HG03378 (cell line): ENCODE results near the gene CAMK2D.
A peak's percentile ranks its signal among the peaks of the same experiment; 100 is the strongest.
"Not testable (repeated sequence)": the region's sequence is repeated elsewhere in the genome, so short reads cannot be mapped to it uniquely, and the experiment has no call there.

Source experiments
- ATAC-seq: cut with Tn5 transposase; IDR thresholded peaks from one replicate; pipeline ENCODE4 v1.9.1; 2021; ENCODE audit warnings: mild to moderate bottlenecking, moderate library complexity; ENCODE audit not compliant: unreplicated experiment

CAMK2D gene

GRCh38 chr4:113733685-113734084, 27.9 kb downstream of the CAMK2D start:
- no peak for ATAC-seq

DNA sequence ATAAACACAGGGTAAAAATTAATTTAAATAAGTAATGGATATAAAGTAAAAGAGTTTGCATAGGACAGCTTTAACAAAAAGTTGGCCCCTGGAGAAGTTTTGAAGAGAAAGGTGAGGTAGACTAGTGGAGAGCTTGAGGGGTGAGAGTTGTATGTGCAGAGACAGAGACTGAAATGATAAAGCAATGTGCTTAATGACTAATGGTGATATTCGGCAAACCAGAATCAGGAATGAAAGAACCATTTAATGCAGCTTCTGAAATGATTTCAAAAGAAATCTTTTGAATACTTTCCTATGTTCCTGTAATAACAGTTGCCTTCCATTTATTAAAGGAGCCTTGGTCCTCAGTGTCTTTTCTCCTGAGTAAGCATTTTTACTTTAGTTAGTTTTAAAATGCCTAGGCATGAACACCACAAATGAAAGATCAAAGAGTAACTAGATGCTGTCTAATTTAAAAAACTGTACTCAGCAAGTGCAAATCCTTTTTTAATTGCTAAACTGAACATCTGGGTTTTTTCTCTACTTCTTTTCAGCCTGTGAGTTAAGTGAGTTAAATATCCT, 28.5 kb downstream of the CAMK2D start:
- ATAC-seq = no peak

- ATAC-seq = no peak
Measured at GRCh38 chr4:113730467-113731216, 30.9 kb downstream of the CAMK2D start.

DNA sequence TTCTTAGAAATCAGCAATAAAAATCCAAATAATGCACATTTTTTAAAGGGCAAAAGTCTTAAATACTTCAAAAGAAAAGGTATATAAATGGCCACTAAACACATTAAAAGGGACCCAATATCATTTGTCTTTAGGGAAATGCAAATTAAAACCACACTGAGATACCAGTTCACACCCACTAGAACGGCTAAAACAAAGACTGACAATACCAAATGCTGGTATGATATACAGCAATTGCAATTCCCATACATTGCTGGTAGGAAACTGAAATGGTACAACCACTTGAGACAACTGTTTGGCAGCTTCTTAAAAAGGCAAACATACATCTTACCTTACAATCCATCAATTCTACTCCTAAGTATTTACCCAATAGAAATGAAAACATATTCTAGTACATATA, 33.7 kb downstream of the CAMK2D start:
- ATAC-seq = no peak

DNA sequence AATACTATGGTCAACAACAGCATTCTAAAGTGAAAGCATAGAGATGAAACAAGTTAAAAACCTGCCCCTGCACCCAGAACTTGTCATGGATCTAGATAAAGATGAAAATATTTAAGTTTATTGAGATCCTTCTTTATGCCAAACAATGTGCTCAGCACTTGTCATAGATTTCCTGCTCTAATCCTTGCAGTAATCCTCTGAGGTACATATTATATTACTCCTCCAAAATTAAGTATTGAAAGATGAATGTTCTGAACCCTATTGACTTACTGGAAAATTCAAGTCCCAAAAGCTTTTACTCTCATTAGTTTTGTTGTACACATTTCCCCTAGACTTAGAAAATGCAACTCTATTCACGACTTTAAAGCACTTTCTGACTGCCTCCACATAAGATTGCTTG, 35.6 kb downstream of the CAMK2D start:
- ATAC-seq = no peak

DNA sequence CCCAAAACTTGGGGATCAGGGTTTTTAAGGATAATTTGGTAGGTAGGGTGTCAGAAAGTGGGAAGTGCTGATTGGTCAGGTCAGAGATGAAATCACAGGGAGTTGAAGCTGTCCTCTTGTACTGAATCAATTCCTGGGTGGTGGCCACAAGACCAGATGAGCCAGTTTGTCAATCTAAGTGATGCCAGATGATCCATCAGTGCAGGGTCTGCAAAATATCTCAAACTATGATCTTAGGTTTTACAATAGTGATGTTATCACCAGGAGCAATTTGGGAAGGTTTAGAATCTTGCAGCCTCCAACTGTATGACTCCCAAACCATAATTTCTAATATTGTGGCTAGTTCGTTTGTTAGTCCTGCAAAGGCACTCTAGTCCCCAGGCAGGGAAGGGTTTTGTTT, 43.3 kb downstream of the CAMK2D start:
- ATAC-seq = no peak

DNA sequence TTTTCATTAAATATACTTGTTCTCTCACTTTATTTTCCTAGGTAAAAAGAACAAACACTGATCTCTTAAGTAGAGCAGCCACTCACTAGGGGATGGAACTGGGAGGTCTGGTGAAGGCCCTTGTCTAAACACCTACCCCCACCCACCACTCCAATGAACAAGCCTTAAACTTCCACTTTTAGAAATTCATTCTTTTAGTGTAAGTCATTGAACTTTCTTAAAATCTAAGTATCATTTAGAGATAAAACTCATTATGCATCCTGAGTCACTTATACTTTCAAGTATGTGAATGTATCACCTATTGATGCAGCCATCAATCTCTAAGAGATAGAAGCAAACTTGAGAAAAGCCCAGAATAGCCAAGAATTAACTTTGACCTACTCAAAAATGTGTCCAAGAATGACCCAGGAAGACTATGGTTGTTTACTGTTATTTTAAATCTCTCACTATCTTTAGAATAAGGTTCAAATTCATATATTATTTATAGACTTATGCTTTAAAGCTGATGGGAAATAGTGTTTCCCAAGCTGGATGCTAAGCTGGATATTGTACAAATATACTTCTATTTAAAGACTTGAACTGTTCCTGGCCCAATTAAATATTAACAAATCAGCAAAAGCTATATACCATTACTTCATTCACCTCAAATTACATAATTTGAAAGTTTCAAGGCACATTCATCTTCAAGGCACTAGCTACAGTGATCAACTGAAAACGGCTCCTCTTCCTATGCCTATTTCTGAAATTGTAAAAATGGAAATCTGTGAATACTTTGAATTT, 49.5 kb downstream of the CAMK2D start:
- ATAC-seq = no peak

GRCh38 chr4:113708250-113708649, 53.3 kb downstream of the CAMK2D start:
- ATAC-seq = peak; percentile 64

- ATAC-seq = no peak
Measured at GRCh38 chr4:113707048-113707447, 54.5 kb downstream of the CAMK2D start.

- not testable (repeated sequence) for ATAC-seq
Measured at GRCh38 chr4:113705097-113705496, 56.4 kb downstream of the CAMK2D start.

DNA sequence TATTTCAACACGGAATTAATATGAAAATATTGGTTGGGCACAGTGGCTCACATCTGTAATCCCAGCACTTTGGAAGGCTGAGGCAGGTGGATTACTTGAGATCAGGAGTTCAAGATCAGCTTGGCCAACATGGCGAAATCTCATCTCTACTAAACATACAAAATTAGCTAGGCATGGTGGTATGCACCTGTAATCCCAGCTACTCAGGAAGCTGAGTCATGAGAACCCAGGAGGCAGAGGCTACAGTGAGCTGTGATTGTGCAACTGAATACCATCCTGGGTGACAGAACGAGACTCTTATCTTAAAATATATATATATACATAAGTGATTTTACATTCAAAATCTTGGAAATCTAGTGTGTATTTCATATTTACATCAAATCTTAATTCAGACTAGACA, 58.9 kb downstream of the CAMK2D start:
- ATAC-seq = not testable (repeated sequence)

DNA sequence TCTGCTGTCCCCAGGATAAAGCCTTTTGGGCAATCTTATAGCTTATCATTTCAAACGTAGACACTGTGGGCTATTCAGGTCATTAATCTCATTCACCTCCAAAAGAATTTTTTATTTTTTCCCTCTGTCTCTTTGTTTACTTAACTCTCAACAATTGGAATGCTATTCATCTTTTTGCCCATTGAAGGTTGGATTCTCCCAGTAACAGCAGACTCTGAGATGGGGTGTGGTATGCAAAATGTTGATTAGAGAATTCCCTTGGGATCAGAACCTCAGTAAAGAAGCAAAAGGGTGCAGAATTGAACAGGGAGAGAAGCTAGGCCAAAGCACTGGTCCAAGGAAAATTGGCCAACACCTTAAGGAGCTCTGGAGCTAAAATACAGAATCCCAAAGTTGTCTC, 60.4 kb downstream of the CAMK2D start:
- ATAC-seq = no peak

DNA sequence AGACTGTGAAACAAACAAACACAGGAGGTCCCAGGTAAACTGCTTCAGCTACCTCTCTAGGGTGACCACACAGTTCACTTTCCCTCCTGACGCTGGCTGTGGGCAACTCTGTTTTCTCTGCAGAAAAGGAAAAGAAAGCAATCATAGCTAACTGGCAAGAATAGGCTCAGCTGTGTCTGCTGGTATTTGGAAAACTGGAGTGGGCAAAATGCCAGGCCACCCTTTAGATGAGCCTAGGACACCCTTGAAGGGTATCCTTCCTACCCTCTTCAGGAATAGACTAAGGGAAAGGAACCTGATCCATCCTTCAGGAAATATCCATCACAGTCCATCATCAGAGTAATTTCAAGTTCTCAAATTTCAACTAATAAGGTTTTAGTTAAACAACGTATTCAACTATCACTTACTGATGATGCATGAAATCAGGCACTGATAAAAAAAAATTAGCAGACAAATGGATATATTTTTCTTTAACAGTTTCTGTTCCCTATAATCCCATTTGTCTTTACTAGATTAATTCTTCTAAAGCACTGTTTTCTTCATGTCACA, 60.9 kb downstream of the CAMK2D start:
- no peak for ATAC-seq

DNA sequence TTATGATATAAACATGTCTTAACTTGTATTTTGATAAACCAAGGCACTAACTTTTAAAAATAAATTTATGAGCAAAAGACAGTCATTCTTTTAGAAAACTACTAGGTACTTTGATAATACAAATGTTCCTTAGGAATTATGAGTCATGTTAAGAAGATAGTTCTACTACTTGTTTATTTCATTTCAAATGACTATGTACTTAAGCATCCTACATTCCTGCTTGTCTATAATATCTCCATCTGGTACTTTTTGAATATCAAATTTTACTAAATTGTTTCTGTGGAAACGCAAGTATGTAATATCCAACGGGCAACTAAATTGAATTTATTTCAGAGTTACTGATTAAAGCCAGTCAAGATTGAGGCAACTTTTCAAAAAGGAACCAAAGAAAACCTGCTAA, 61.8 kb downstream of the CAMK2D start:
- no peak for ATAC-seq

DNA sequence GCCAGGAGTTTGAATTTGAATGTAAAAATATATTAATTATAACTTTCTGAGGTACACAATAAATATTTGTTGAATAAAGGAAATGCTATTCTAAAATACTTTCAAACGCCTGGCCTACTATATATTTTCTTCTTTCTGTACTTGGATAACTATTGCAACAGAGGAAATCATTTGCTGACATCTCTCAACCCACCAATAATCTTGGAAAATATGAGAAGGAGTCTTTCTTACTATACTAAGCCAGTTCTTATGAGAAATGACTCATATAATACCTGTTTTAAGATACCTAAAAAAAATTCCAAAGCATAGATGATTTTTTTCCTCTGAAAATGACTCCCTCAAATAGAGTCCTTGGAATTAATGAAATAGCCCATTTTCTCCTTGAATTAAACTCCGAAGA, 64.1 kb downstream of the CAMK2D start:
- ATAC-seq = no peak

DNA sequence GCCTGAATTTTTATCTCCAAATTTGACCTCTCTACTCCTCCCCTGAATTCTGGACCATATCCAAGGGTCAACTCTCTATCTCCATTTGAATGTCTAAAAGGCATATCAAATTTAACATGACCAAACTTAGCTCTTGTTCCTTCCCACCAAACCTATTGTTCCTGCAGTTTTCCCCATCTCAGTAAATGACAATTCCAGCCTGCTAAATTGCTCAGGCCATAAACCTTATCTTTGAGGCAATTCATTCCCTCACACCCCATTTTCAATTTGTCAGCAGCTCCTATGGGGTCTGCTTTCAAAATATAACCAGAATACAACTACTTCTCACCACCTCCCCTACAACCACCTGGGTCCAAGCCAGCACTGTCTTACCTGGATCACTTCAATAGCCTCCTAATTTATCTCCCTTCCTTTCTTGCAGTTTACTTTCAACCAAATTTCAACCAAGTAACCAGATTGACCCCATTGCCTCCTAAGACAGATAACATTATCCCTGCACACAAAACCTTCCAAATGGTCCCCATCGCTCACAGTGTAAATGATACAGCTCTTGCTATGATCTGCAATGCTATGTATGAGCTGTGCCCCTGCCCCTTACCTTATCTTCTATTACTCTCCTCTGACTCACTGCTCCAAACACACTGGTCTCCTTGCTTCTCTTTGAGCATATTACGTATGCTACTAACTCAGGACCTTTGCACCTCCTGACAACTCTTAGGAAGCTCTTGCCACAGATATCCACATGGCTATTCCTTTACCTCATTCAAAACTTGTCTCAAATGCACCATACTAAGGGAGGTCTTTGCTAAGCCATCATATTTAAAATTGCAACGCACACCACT, 66.0 kb downstream of the CAMK2D start:
- no peak for ATAC-seq

GRCh38 chr4:113694008-113694407, 67.5 kb downstream of the CAMK2D start:
- ATAC-seq = no peak

DNA sequence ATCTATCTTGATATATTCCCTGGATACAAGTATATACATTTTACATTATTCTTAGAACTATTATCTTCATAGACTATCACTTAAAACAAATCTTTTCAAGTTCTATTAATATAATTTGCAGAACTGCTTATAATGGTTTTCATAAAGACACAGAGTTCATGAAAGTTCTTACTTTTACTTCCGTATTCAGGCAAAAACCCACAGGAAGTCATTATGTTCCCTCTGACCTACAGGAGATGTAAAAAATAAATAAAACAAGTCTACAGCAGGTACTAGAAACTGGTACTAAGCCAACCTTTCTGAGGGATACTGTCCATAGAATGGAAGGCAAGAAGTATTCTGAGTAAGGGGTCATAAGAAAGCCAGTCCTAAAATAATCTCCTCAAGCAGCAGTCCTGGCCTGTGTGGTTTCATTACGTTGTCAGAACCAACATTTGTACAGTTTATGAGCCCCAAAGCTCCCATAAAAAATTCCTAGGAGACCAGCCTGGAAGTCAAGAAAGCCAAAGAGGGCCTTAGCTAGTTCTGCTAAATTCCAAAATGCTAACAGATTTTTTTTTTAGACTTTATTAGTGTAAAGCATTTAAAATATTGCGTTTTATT, 68.6 kb downstream of the CAMK2D start:
- peak; percentile 95 for ATAC-seq

DNA sequence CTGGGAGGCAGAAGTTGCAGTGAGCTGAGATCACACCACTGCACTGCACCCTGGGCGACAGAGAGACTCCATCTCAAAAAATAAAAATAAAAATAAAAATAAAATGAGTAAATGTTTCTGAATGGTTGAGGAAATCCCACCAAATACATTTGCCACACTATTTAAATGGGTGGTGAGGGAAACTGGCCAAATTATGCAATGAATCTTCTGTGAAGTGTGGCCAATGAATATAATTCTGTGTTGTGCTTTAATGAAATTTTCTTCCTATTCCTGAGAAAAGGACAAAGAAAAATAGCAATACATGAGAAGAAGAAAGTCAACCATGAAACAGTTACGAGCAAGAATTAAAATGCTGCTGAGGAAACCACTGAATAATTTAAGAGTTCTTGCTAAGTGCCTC, 69.9 kb downstream of the CAMK2D start:
- ATAC-seq = no peak

- ATAC-seq = no peak
Measured at GRCh38 chr4:113689394-113689793, 72.1 kb downstream of the CAMK2D start.
